T-helper 1 cell treated with Interleukin-12 subunit alpha and Interleukin-12 subunit beta and Interleukin-4 antibody, amounts not matched to agents 30 μg/mL and 1 μg/mL, for 36 hours (primary cell): ENCODE data around the gene ST6GALNAC1.

ENCODE experiments used
- H3K27ac Mint-ChIP-seq: one replicate; pipeline ENCODE4 v1.8.0; 2021; ENCODE audit warnings: mild to moderate bottlenecking, mixed read lengths
- H3K27me3 Mint-ChIP-seq: one replicate; pipeline ENCODE4 v1.8.0; 2021; ENCODE audit warnings: low read depth, mixed read lengths
- H3K36me3 Mint-ChIP-seq: one replicate; pipeline ENCODE4 v1.8.0; 2021; ENCODE audit warnings: low read depth, mixed read lengths
- H3K4me1 Mint-ChIP-seq: one replicate; pipeline ENCODE4 v1.8.0; 2021; ENCODE audit warnings: low read depth, mixed read lengths
- H3K4me3 Mint-ChIP-seq: one replicate; pipeline ENCODE4 v1.8.0; 2021; ENCODE audit warnings: mild to moderate bottlenecking, moderate library complexity, mixed read lengths
- H3K9me3 Mint-ChIP-seq: one replicate; pipeline ENCODE4 v1.8.0; 2021; ENCODE audit warnings: mixed read lengths

The ST6GALNAC1 gene

DNA sequence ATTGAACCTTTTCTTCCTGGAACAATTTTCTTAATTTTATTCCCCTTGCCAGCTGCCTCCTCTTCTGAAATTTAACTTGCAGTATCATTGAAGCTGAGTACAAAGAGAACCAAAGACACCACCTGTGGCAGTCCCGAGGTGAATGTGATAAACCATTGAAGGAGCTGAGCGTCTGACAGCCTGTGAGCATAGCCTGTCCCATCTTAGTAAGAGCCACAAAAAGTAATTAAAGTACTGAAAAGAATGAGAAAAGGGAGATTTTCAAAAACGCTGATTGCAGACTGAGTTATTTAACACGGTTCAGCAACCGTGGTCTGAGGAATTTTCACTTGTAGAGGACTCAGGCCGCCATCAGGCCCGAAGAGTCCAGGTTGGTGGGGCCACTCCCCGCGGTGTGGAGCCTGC, 27.2 kb upstream of the ST6GALNAC1 start:
- Mint-ChIP-seq H3K36me3 (peaks cover 4% of the 10 kb centered on the region), H3K9me3 (no peaks in the 10 kb centered on the region), H3K27ac (peak overlapping the region; percentile 92), H3K27me3 (peaks cover 19% of the 10 kb centered on the region), H3K4me3 (peak overlapping the region; percentile 92), H3K4me1 (peaks cover 26% of the 10 kb centered on the region)

- Mint-ChIP-seq H3K27me3 (peaks cover 21% of the 10 kb centered on the region), H3K36me3 (peaks cover 4% of the 10 kb centered on the region), H3K27ac (peak overlapping the region; percentile 92), H3K9me3 (no peaks in the 10 kb centered on the region), H3K4me1 (peaks cover 26% of the 10 kb centered on the region), H3K4me3 (peak overlapping the region; percentile 92)
These were observed 26.6 kb upstream of the ST6GALNAC1 start for GRCh38 chr17:76670020-76670717.

- H3K36me3 Mint-ChIP-seq, result peaks cover 4% of the 10 kb centered on the region
- H3K4me1 Mint-ChIP-seq, result peaks cover 26% of the 10 kb centered on the region
- no peak overlapping the region for H3K4me3 Mint-ChIP-seq
- H3K27ac Mint-ChIP-seq, result no peak overlapping the region
- H3K9me3 Mint-ChIP-seq, result no peaks in the 10 kb centered on the region
- H3K27me3 Mint-ChIP-seq, result peaks cover 30% of the 10 kb centered on the region
These were observed 24.4 kb upstream of the ST6GALNAC1 start for GRCh38 chr17:76667786-76668453.

DNA sequence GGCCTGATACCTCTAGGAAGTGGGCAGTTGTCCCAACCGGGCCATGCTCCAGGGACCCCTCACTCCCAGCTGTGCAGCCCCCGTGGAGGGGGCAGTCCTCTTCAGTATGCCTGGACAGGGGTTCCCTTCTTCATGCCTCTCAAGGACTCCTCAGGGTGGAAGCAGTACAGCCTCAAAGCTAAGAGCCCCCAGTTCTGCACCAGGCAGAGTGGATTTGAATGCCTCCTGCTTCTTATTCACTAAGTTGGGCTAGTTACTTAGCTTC, 23.9 kb upstream of the ST6GALNAC1 start:
- Mint-ChIP-seq H3K9me3 (no peaks in the 10 kb centered on the region), H3K36me3 (peaks cover 2% of the 10 kb centered on the region), H3K27me3 (peaks cover 30% of the 10 kb centered on the region), H3K27ac (no peak overlapping the region), H3K4me1 (peaks cover 24% of the 10 kb centered on the region), H3K4me3 (no peak overlapping the region)

- Mint-ChIP-seq H3K9me3 (no peaks in the 10 kb centered on the region), H3K4me3 (no peak overlapping the region), H3K27me3 (peaks cover 10% of the 10 kb centered on the region), H3K36me3 (peaks cover 6% of the 10 kb centered on the region), H3K27ac (no peak overlapping the region), H3K4me1 (peaks cover 21% of the 10 kb centered on the region)
These were observed 17.1 kb upstream of the ST6GALNAC1 start for GRCh38 chr17:76660656-76661042.

DNA sequence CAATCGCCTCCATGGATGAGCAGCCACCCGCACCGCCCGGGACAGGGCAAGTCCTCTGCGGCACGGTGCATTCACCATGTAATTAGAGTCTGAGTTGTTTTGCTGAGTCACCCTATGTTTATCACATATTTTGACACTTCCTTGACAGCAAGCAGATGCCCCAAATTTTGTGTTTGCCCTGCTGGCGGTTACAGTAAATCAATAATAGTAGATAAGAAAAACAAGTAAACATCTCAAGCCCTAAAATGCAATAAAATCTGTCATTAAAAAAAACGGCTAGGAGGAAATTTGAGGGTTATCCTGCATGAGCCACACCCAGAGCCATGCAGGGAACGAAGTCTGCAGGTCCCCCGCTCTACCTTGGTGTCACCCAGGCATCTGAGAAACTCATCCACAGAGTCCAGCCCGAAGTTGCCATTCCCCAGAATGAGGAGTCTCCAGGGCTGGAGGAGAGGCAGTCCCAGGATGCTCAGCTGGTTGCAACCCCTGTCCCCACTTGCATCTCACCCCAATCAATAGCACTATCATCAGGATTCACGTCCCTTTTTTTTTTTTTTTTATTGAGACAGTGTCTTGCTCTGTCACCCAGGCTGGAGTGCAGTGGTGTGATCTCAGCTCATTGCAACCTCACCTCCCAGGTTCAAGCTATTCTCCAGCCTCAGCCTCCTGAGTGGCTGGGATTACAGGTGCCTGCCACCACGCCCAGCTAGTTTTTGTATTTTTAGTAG, 16.5 kb upstream of the ST6GALNAC1 start:
- Mint-ChIP-seq H3K27me3 (peaks cover 9% of the 10 kb centered on the region), H3K4me1 (peaks cover 21% of the 10 kb centered on the region), H3K4me3 (peak overlapping the region; percentile 35), H3K27ac (peak overlapping the region; percentile 74), H3K36me3 (peaks cover 6% of the 10 kb centered on the region), H3K9me3 (no peaks in the 10 kb centered on the region)

DNA sequence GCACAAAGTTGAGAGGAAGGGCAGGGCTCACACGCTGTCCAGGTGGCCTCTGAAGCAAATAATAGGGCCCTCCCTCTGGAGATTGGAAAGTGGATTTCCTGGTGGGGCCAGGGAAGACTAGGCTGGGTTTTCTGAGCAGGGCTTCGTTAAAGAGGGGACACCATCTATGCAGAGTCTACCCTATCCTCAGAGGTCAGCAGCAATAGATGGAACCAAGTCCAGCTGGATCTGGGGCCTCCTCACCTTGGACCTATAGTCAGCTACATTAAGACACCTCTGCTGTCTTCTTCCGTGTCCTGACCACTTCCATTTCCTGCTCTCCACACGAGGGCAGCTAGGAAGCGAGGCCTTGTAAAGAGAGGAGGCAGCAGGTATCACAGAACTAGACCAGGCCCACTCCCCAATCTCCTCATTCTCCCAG, 14.7 kb upstream of the ST6GALNAC1 start:
- Mint-ChIP-seq H3K27ac (no peak overlapping the region), H3K36me3 (peaks cover 6% of the 10 kb centered on the region), H3K4me1 (peaks cover 21% of the 10 kb centered on the region), H3K4me3 (no peak overlapping the region), H3K27me3 (peaks cover under 1% of the 10 kb centered on the region), H3K9me3 (no peaks in the 10 kb centered on the region)

DNA sequence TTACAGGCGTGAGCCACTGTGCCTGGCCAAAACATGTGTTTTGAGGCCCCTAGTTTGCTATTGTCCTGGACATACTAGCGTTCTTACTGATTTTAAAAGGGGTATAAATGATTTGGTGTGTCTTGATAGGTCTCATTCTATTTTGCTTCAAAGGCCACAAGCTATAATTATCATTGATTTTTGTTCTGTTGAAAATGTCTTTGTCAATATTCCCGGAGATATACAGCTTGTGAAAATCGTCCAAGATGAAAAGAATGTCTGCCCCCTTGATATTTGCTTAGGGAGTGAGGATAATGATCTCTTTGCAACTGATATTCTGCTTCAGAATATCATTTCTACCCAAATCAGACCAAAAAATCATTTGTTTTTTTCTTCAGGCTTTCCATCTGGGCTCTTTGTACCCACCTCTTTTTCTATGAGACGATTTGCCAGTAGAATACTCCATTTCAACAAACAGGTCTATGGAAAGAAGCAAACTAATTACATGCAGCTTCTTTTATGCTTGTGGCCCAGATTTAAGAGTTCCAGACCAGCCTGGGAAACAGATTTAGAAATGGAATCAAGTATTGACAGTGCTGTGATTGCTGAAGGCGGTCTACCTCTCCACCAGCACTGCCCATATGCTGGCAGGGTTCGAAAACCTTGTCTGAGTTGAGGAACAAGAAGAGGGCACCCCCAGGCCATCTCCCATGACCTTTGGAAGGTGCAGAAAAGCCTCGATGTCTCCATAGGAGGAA, 14.1 kb upstream of the ST6GALNAC1 start:
- Mint-ChIP-seq H3K4me3 (no peak overlapping the region), H3K27ac (no peak overlapping the region), H3K9me3 (no peaks in the 10 kb centered on the region), H3K4me1 (peaks cover 21% of the 10 kb centered on the region), H3K36me3 (peaks cover 6% of the 10 kb centered on the region), H3K27me3 (peaks cover under 1% of the 10 kb centered on the region)

DNA sequence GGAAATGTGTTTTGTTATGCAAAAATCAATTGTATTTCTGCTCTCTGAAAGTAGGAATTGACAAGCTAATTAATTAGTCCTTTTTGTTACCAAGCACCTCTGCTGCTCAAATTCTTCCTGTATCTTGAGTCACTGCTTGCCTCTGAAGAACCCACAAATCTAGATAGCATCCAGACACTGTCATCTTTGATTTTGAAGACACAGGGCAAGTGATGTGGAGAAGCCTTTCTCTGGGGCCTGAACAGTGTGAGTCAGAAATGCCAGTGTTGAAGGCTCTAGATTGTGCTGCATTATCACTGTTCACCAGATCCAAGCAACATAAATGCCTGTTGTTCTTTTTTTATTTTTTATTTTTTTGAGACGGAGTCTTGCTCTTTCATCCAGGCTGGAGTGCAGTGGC, 10.9 kb upstream of the ST6GALNAC1 start:
- peaks cover 5% of the 10 kb centered on the region for H3K36me3 Mint-ChIP-seq

GRCh38 chr17:76650504-76650903, 6.9 kb upstream of the ST6GALNAC1 start:
- Mint-ChIP-seq H3K27ac (no peak overlapping the region), H3K9me3 (peaks cover 11% of the 10 kb centered on the region)

More for the DNA sequence above, 10.9 kb upstream of the ST6GALNAC1 start:
- H3K27me3 Mint-ChIP-seq, result peaks cover 19% of the 10 kb centered on the region
- no peaks in the 10 kb centered on the region for H3K9me3 Mint-ChIP-seq
- peaks cover 5% of the 10 kb centered on the region for H3K4me1 Mint-ChIP-seq
- no peak overlapping the region for H3K27ac Mint-ChIP-seq
- no peak overlapping the region for H3K4me3 Mint-ChIP-seq

DNA sequence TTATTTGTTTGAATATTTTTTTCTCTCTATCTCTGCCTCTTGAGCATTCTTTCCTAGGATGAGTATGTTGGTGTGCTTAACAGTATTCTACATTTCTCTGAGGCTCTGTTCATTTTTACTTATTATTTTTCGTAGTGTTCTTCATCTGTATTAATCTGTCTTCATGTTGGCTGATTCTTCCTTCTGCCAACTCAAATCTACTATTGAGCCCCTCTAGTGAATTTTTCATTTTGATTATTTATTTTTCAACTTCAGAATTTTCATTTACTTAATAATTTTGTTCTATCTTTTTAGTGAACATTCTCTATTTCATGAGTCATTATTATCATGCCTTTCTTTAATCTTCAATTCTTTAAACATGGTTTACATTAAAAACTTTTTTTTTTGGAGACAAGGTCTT, 3.2 kb upstream of the ST6GALNAC1 start:
- peaks cover 15% of the 10 kb centered on the region for H3K9me3 Mint-ChIP-seq
- peaks cover 12% of the 10 kb centered on the region for H3K4me1 Mint-ChIP-seq
- peaks cover 2% of the 10 kb centered on the region for H3K36me3 Mint-ChIP-seq
- H3K27me3 Mint-ChIP-seq, result peaks cover 31% of the 10 kb centered on the region
- no peak overlapping the region for H3K27ac Mint-ChIP-seq
- H3K4me3 Mint-ChIP-seq, result no peak overlapping the region

More at GRCh38 chr17:76650504-76650903, 6.9 kb upstream of the ST6GALNAC1 start:
- Mint-ChIP-seq H3K27me3 (peaks cover 34% of the 10 kb centered on the region), H3K4me1 (no peaks in the 10 kb centered on the region), H3K36me3 (peaks cover 3% of the 10 kb centered on the region), H3K4me3 (no peak overlapping the region)

DNA sequence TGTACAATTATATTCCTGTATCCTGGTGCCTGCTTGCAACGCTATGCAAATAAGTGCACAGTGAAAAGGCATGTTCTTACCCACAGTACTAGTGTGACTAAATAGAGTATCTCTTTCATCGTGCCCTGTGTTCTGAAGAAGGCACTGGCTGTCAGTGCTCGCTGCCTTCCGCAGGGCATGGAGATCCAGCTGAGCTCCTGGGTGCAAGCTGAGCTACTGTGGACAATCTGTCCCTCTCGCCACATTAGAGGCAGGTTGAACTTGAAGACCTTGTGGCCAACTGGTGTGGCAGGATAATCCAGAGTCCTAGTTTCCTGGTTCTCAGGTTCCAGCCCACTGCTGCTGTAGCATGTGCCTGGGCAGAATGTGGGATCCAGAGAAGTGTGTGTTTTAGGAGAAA, 1.9 kb upstream of the ST6GALNAC1 start:
- Mint-ChIP-seq H3K27ac (no peak overlapping the region), H3K4me3 (no peak overlapping the region), H3K36me3 (peaks cover 2% of the 10 kb centered on the region), H3K9me3 (peaks cover 15% of the 10 kb centered on the region), H3K27me3 (peaks cover 23% of the 10 kb centered on the region), H3K4me1 (peaks cover 12% of the 10 kb centered on the region)

DNA sequence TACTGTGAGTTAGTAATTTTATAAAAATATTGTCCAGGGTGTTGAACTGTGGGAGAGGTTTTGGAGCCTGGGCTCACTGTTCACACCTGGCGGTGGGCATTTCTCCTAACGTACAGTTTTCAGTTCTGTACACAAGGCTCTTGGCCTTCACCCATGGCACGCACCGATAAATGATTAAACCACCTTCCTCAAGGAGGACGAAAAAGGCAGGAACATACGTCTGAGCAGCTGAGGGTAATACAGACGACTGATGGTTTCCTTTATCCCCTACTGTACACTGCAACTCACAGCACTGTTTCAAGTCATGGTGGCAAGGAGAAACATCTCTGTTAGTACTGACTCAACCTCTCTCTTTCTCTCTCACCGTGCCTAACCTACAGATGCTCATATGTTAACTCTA, 1.4 kb upstream of the ST6GALNAC1 start:
- no peak overlapping the region for H3K27ac Mint-ChIP-seq
- no peak overlapping the region for H3K4me3 Mint-ChIP-seq
- peaks cover 2% of the 10 kb centered on the region for H3K36me3 Mint-ChIP-seq
- H3K9me3 Mint-ChIP-seq, result peaks cover 15% of the 10 kb centered on the region
- H3K27me3 Mint-ChIP-seq, result peaks cover 23% of the 10 kb centered on the region
- H3K4me1 Mint-ChIP-seq, result peaks cover 12% of the 10 kb centered on the region

- peak overlapping the region; percentile 71 for H3K4me3 Mint-ChIP-seq
- peak overlapping the region; percentile 83 for H3K27ac Mint-ChIP-seq
- peaks cover 15% of the 10 kb centered on the region for H3K9me3 Mint-ChIP-seq
- H3K4me1 Mint-ChIP-seq, result peaks cover 12% of the 10 kb centered on the region
- H3K27me3 Mint-ChIP-seq, result peaks cover 15% of the 10 kb centered on the region
- H3K36me3 Mint-ChIP-seq, result peaks cover 2% of the 10 kb centered on the region
These were observed 563 bp downstream of the ST6GALNAC1 start for GRCh38 chr17:76642994-76643393.
